ENCODE measurements around the gene PDE8B. TPM values are rescaled to one million over a fixed set of nuclear protein-coding genes. Genes with fewer than 3 reads are reported as not detected.

The PDE8B gene
- total RNA-seq, 1 experiment from 2014 or later = 0.17 TPM

DNA sequence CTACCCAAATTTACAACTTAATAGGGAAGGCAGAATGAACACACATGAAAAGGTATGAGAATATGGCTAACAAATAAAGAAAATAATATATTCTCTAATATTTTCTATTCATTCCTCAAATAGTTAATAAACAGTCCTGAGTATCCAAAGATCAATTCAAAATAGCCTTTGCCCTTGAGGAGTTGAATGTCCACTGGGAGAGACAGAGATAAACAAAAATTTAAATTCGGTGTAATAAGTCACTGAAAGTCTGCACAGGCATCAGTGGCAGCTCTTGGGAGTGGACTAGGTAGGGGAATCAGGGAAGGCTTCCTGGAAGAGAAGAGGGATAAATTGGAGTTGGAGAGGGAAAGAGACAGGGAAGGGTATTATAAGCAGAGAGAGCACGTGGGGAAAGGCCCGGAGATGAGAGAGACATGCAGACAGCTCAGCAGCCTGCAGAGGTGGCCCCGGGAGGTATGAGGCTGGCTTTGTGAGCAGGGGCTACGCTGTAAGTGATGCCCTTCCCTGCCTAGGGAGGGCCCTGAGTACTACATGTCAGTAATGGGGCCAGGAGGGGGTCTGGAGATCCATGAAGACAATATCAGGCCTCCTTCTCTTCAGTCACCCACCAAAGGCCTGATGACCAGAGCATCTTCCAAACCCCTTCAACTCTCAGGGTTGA is 137.1 kb downstream of the PDE8B start:
- BruUV-seq (replicated peaks) = no TSS peak
- no peak for ATAC-seq
- TF ChIP-seq EGR1 (IDR thresholded peaks at IDR 0.05; ENCODE audit: low read depth) = no peak
- no peaks in the 10 kb centered on the region for H3K36me3 ChIP-seq (ENCODE audit: control insufficient read depth in 1 of 2, insufficient read depth in 2 of 2, low read length in 2 of 2)
- H3K79me2 ChIP-seq (ENCODE audit: insufficient read depth, low read length) = no peaks in the 10 kb centered on the region
- no peak for DNase-seq (ENCODE audit: low read depth, low spot score)
- intact Hi-C loops (cut with micrococcal nuclease) = no loop called here
- POLR2A ChIA-PET = no interaction called here
- H4K20me1 ChIP-seq (ENCODE audit: insufficient read depth) = no peaks in the 10 kb centered on the region
- CTCF ChIA-PET = no interaction called here
- H2AFZ ChIP-seq (ENCODE audit: low read depth, low read length, poor library complexity, severe bottlenecking) = no peak overlapping the region
- RAD21 ChIA-PET (ENCODE audit: low non-redundant PET in 1 of 2, low total read pairs in 2 of 2, uncharacterized antibody in 2 of 2, unreplicated experiment in 2 of 2) = no interaction called here
- H3K27ac ChIP-seq (ENCODE audit: low read depth, low read length) = no peak overlapping the region
- no peaks in the 10 kb centered on the region for H3K9me3 ChIP-seq (ENCODE audit: control insufficient read depth in 1 of 2, insufficient read depth in 1 of 2, low read depth in 1 of 2, low read length in 2 of 2)
- no peak overlapping the region for H3K4me2 ChIP-seq (ENCODE audit: low read length)
- no peaks in the 10 kb centered on the region for H3K9me2 ChIP-seq (ENCODE audit: insufficient read depth)
- H3K27me3 ChIP-seq (ENCODE audit: insufficient read depth, low read length) = no peaks in the 10 kb centered on the region
- no peaks in the 10 kb centered on the region for H3K4me1 ChIP-seq (ENCODE audit: control insufficient read depth in 1 of 2, insufficient read depth in 2 of 2, low read length in 2 of 2)
- H3K9ac ChIP-seq (ENCODE audit: low read length) = no peak overlapping the region
- H3K4me3 ChIP-seq (replicated peaks in 1 of 2; ENCODE audit: low read depth in 1 of 2, low read length in 2 of 2) = no peak overlapping the region

DNA sequence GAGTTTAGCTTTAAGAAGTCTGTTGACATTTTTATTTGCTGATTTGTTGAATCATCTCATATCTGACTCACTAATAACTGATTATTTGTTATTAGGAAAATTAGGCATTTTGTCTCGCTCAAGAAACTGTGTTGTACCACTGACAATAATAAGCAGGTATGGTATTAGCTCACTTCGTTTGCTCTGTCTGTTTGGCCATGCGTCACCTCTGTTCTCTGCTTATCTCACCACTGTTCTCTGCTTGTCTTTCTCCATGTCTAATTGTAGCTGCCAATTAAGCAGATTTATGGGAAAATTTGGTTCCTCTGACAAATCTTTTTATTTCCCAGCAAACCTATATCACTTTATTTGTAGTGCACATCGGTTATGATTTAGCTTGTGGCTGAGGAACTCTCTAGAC is 142.8 kb downstream of the PDE8B start:
- TF ChIP-seq EGR1 (IDR thresholded peaks at IDR 0.05; ENCODE audit: low read depth) (no peak), ZFX (IDR thresholded peaks at IDR 0.05) (no peak), POLR2A (IDR thresholded peaks at IDR 0.05; ENCODE audit: borderline replicate concordance, extremely low read depth, insufficient read depth, insufficient read length) (no peak), CBX3 (IDR thresholded peaks at IDR 0.05; ENCODE audit: low read depth) (no peak), ZNF274 (IDR thresholded peaks at IDR 0.05; ENCODE audit: low read depth, low read length) (no peak), CEBPB (IDR thresholded peaks at IDR 0.05; ENCODE audit: low read depth) (no peak), FOSL1 (IDR thresholded peaks at IDR 0.05; ENCODE audit: low read depth) (no peak), SIN3A (IDR thresholded peaks at IDR 0.05; ENCODE audit: low read depth) (no peak)
- TF ChIP-seq, protein P1, sequence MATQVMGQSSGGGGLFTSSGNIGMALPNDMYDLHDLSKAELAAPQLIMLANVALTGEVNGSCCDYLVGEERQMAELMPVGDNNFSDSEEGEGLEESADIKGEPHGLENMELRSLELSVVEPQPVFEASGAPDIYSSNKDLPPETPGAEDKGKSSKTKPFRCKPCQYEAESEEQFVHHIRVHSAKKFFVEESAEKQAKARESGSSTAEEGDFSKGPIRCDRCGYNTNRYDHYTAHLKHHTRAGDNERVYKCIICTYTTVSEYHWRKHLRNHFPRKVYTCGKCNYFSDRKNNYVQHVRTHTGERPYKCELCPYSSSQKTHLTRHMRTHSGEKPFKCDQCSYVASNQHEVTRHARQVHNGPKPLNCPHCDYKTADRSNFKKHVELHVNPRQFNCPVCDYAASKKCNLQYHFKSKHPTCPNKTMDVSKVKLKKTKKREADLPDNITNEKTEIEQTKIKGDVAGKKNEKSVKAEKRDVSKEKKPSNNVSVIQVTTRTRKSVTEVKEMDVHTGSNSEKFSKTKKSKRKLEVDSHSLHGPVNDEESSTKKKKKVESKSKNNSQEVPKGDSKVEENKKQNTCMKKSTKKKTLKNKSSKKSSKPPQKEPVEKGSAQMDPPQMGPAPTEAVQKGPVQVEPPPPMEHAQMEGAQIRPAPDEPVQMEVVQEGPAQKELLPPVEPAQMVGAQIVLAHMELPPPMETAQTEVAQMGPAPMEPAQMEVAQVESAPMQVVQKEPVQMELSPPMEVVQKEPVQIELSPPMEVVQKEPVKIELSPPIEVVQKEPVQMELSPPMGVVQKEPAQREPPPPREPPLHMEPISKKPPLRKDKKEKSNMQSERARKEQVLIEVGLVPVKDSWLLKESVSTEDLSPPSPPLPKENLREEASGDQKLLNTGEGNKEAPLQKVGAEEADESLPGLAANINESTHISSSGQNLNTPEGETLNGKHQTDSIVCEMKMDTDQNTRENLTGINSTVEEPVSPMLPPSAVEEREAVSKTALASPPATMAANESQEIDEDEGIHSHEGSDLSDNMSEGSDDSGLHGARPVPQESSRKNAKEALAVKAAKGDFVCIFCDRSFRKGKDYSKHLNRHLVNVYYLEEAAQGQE (IDR thresholded peaks at IDR 0.05; ENCODE audit: low read depth) = no peak
- TF ChIP-seq, protein P2, sequence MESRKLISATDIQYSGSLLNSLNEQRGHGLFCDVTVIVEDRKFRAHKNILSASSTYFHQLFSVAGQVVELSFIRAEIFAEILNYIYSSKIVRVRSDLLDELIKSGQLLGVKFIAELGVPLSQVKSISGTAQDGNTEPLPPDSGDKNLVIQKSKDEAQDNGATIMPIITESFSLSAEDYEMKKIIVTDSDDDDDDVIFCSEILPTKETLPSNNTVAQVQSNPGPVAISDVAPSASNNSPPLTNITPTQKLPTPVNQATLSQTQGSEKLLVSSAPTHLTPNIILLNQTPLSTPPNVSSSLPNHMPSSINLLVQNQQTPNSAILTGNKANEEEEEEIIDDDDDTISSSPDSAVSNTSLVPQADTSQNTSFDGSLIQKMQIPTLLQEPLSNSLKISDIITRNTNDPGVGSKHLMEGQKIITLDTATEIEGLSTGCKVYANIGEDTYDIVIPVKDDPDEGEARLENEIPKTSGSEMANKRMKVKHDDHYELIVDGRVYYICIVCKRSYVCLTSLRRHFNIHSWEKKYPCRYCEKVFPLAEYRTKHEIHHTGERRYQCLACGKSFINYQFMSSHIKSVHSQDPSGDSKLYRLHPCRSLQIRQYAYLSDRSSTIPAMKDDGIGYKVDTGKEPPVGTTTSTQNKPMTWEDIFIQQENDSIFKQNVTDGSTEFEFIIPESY (IDR thresholded peaks at IDR 0.05; ENCODE audit: extremely low read depth, insufficient replicate concordance, low read length) = no peak
- BruUV-seq (replicated peaks) = no TSS peak
- Histone ChIP-seq H3K4me1 (ENCODE audit: control insufficient read depth in 1 of 2, insufficient read depth in 2 of 2, low read length in 2 of 2) (no peaks in the 10 kb centered on the region), H3K9ac (ENCODE audit: low read length) (no peak overlapping the region), H3K27me3 (ENCODE audit: insufficient read depth, low read length) (no peaks in the 10 kb centered on the region), H3K9me2 (ENCODE audit: insufficient read depth) (no peaks in the 10 kb centered on the region), H3K9me3 (ENCODE audit: control insufficient read depth in 1 of 2, insufficient read depth in 1 of 2, low read depth in 1 of 2, low read length in 2 of 2) (no peaks in the 10 kb centered on the region), H3K79me2 (ENCODE audit: insufficient read depth, low read length) (no peaks in the 10 kb centered on the region), H3K4me3 (replicated peaks in 1 of 2; ENCODE audit: low read depth in 1 of 2, low read length in 2 of 2) (no peak overlapping the region), H3K4me2 (ENCODE audit: low read length) (no peak overlapping the region), H3K27ac (ENCODE audit: low read depth, low read length) (no peak overlapping the region), H2AFZ (ENCODE audit: low read depth, low read length, poor library complexity, severe bottlenecking) (no peak overlapping the region), H3K36me3 (ENCODE audit: control insufficient read depth in 1 of 2, insufficient read depth in 2 of 2, low read length in 2 of 2) (no peaks in the 10 kb centered on the region), H4K20me1 (ENCODE audit: insufficient read depth) (no peaks in the 10 kb centered on the region)
- intact Hi-C loops (cut with micrococcal nuclease) = no loop called here
- ChIA-PET POLR2A (no interaction called here), CTCF (no interaction called here), RAD21 (ENCODE audit: low non-redundant PET in 1 of 2, low total read pairs in 2 of 2, uncharacterized antibody in 2 of 2, unreplicated experiment in 2 of 2) (no interaction called here)
- DNase-seq (ENCODE audit: low read depth, low spot score) (no peak), ATAC-seq (no peak)

Data from HCT116 (cell line).